Pancreas (tissue), 10 donors: ENCODE data around the gene ST6GALNAC2. TPM values are rescaled to one million over a fixed set of nuclear protein-coding genes. Genes with fewer than 3 reads are reported as not detected.
"Not testable (repeated sequence)": the region's sequence is repeated elsewhere in the genome, so short reads cannot be mapped to it uniquely, and the experiment has no call there.

Source experiments
- ATAC-seq, 4 donors: fragments of 200-7000 bp; cut with Tn5 transposase; one replicate each; pipeline versions ENCODE4 v1.8.0 to v1.9.1; 2020; ENCODE audit warnings: mild to moderate bottlenecking in 4 of 4, moderate library complexity in 4 of 4
- DNase-seq, 6 donors: peaks; one replicate each; pipeline ENCODE4 v3.0.0-alpha.2; 2020
- FAIRE-seq: peaks from 2 replicates; lab custom pipeline; 2012; peaks lifted over from hg19 to GRCh38; lab: Jason Lieb, UNC
- H3K27ac ChIP-seq, 4 donors: fragments of 200-600 bp; sonication (generic); 1 replicate in 3 of 4; 2 replicates in 1 of 4; pipeline versions ENCODE4 v1.5.0 to v1.8.0; 2020
- H3K27me3 ChIP-seq, 4 donors: fragments of 200-600 bp; one replicate each; pipeline ENCODE4 v1.8.0; 2021
- H3K36me3 ChIP-seq, 3 donors: fragments of 200-600 bp; sonication (generic) in 1 of 3; one replicate each; pipeline versions ENCODE4 v1.5.0 to v1.8.0; 2020 to 2021
- H3K4me1 ChIP-seq, 3 donors: fragments of 200-600 bp; one replicate each; pipeline ENCODE4 v1.8.0; 2021
- H3K4me3 ChIP-seq, 4 donors: fragments of 200-600 bp; sonication (generic) in 2 of 4; one replicate each; pipeline versions ENCODE4 v1.5.0 to v1.8.0; 2020 to 2021
- H3K9me3 ChIP-seq, 4 donors: fragments of 200-600 bp; one replicate each; pipeline ENCODE4 v1.8.0; 2021
- WGBS, 2 donors: extraction: QIAGEN DNeasy Blood & Tissue Kit; methylation state at CpG; one replicate each; pipeline ENCODE4 v1.1.7; 2013; 5-methylcytosine and 5-hydroxymethylcytosine counted together
- intact Hi-C, 3 donors: fragments of 100-400 bp; cut with DNase I; formaldehyde crosslinking; loops; one replicate each; pipeline versions ENCODE4 v1.11.1 to v1.14.2; 2022
- polyA plus RNA-seq, 2 donors: library from polyadenylated mRNA; stranded (reverse); fragments of 200-250 nt; gene quantifications; one replicate each; pipeline ENCODE4 v1.2.3, GENCODE V29; 2013
- total RNA-seq, 6 donors: library from RNA; stranded (reverse); fragmentation: NEBNext Ultra II Directional in 4 of 6; extraction: Animal tissue kit (Norgen Biotek cat#: 25700) in 4 of 6; gene quantifications; one replicate each; pipeline versions ENCODE4 v1.2.1 to v1.2.4, GENCODE V29; 2021 to 2023
- TF ChIP-seq, protein P1 (sequence below), 4 donors: fragments of 200-600 bp; sonication (generic) in 3 of 4; IDR thresholded peaks; one replicate each; pipeline versions ENCODE4 v1.5.0 to v1.8.0; 2021; ENCODE audit warnings: antibody characterized with exemption in 4 of 4
- donor health status: healthy with polysubstance abuse.
- donor health status: DM: no; HTN: no; CAD: no; lungs with moderate emphysema.
- donor health status: DM: no; HTN: no; CAD: no.
- donor health status: control.
- donor health status: control.
- donor health status: Bipolar disorder and iron deficiency.
- donor health status: DM: yes; HTN: yes; CAD: no.
- donor health status: DM: no; HTN: no; CAD: no.
- donor health status: DM: no; HTN: no; CAD: no.
- donor health status: DM: yes; HTN: yes; CAD: no.

The ST6GALNAC2 gene
- total and polyA plus RNA-seq, 8 donors = 5.0 to 15.0 (median 6.9) TPM

DNA sequence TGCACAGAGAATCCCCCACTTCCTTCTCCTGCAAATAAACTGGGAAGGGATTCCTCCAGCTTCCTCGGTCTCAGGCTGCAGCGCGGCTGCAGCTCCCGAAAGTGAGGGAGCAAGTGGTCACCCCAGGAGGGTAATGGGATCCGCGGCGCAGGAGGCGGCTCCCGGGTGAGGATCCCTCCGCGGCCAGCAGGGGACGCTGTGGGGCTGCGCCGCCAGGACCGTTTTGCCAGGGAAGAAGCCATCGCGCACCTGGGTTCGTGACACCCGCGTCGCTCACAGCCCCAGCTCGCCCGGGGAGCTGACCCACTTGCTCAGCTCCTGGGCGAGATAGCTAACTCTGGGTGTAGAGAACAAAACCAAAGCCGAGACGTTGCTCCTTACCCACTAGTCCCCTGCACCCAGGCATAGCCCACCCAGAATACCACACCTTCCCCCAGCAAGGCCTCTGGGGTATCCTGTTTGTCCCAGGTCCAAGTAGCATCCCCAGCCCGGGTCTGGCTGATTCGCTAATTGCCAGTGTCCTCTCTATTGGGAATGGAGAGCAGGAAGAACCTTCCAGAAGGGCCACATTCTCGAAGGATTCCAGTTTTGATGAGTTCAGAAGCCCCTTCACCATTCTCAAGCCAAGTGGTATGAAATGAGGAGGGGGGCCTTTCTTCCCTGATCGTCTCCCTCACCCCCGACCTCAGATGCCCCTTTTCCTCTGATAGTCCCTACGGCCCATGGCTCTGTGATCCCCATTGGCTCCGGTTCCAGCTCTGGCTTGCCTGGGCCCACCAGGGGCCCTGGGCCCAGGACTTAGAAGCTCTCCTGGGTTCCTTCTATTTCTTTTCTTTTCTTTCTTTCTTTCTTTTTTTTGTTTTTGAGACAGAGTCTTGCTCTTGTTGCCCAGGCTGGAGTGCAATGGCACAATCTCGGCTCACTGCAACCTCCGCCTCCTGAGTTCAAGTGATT lies 62.3 kb downstream of the ST6GALNAC2 start:
- no peaks in the 10 kb centered on the region for H3K36me3 ChIP-seq
- no peak for FAIRE-seq
- peaks cover 0 to 5% (median 0%) of the 10 kb centered on the region in 4 donors for H3K27me3 ChIP-seq
- DNase-seq = peak in 5 of 6 donors; percentile 57 to 94 (median 80)
- TF ChIP-seq, protein P1, sequence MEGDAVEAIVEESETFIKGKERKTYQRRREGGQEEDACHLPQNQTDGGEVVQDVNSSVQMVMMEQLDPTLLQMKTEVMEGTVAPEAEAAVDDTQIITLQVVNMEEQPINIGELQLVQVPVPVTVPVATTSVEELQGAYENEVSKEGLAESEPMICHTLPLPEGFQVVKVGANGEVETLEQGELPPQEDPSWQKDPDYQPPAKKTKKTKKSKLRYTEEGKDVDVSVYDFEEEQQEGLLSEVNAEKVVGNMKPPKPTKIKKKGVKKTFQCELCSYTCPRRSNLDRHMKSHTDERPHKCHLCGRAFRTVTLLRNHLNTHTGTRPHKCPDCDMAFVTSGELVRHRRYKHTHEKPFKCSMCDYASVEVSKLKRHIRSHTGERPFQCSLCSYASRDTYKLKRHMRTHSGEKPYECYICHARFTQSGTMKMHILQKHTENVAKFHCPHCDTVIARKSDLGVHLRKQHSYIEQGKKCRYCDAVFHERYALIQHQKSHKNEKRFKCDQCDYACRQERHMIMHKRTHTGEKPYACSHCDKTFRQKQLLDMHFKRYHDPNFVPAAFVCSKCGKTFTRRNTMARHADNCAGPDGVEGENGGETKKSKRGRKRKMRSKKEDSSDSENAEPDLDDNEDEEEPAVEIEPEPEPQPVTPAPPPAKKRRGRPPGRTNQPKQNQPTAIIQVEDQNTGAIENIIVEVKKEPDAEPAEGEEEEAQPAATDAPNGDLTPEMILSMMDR (IDR thresholded peaks at IDR 0.05) = peak; percentile 99 to 100 (median 99)
- peak; percentile 77 to 90 (median 88) for ATAC-seq
- no peaks in the 10 kb centered on the region for H3K9me3 ChIP-seq
- H3K4me3 ChIP-seq = no peak overlapping the region
- H3K27ac ChIP-seq = no peak overlapping the region
- intact Hi-C loops = loop anchor here in 2 of 3 donors (5.0 to 10.0 kb wide), 2 partner anchors 101 to 104 kb away; no protein-coding TSS in a partner anchor
- WGBS, 2 donors = 17 to 18% methylated on average over 33 to 35 of the region's 35 CpGs
- H3K4me1 ChIP-seq = peaks cover 9 to 14% (median 10%) of the 10 kb centered on the region in 3 donors

DNA sequence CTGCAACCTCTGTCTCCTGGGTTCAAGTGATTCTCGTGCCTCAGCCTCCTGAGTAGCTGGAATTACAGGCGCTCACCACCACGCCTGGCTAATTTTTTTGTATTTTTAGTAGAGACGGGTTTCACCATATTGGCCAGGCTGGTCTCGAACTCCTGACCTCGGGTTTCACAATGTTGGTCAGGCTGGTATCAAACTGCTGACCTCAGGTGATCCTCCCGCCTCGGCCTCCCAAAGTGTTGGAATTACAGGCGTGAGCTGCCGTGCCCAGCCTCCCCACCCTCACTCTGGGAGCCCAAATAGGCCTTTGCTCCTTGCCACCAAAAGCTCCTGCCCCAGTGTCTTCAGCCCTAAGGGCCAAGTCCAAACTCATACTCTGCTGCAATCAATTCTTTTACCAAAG lies 64.0 kb downstream of the ST6GALNAC2 start:
- 59 to 71% methylated on average over 10 of the region's 10 CpGs for WGBS, 2 donors
- intact Hi-C loops = loop anchor here in 2 of 3 donors (5.0 to 10.0 kb wide), 2 partner anchors 103 to 106 kb away; no protein-coding TSS in a partner anchor
- not testable (repeated sequence) for H3K27ac ChIP-seq, H3K9me3 ChIP-seq, H3K27me3 ChIP-seq, H3K36me3 ChIP-seq, DNase-seq, ATAC-seq, H3K4me3 ChIP-seq, FAIRE-seq
- H3K4me1 ChIP-seq = peaks cover 9 to 14% (median 10%) of the 10 kb centered on the region in 3 donors

DNA sequence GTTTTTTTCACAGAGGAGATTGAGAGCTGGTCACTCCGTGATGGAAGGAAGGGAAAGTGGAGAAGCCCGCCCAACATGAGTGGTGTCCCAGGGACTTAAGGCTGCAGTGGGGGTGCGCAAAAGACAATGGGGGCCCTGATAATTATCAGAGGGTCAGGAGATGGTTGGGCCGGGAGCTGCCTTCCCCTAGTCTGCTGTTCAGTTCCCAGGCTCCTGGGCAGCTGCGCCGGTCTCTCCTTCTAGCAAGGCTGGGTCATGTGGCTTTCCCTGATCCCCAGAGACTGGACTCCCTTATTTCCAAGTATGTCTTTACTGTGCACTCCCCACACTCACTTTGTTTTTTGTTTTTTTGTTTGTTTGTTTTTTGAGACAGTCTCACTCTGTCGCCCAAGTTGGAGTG lies 64.4 kb downstream of the ST6GALNAC2 start:
- DNase-seq (no peak), ATAC-seq (no peak), FAIRE-seq (no peak)
- Histone ChIP-seq H3K4me1 (peaks cover 9 to 14% (median 10%) of the 10 kb centered on the region in 3 donors), H3K27me3 (peaks cover 0 to 5% (median 0%) of the 10 kb centered on the region in 4 donors), H3K9me3 (no peaks in the 10 kb centered on the region), H3K27ac (no peak overlapping the region), H3K4me3 (no peak overlapping the region), H3K36me3 (no peaks in the 10 kb centered on the region)
- intact Hi-C loops = loop anchor here in 2 of 3 donors (5.0 to 10.0 kb wide), 2 partner anchors 104 to 106 kb away; no protein-coding TSS in a partner anchor
- WGBS, 2 donors = 76 to 77% methylated on average over 7 of the region's 7 CpGs
- TF ChIP-seq, protein P1 (IDR thresholded peaks at IDR 0.05) = no peak

DNA sequence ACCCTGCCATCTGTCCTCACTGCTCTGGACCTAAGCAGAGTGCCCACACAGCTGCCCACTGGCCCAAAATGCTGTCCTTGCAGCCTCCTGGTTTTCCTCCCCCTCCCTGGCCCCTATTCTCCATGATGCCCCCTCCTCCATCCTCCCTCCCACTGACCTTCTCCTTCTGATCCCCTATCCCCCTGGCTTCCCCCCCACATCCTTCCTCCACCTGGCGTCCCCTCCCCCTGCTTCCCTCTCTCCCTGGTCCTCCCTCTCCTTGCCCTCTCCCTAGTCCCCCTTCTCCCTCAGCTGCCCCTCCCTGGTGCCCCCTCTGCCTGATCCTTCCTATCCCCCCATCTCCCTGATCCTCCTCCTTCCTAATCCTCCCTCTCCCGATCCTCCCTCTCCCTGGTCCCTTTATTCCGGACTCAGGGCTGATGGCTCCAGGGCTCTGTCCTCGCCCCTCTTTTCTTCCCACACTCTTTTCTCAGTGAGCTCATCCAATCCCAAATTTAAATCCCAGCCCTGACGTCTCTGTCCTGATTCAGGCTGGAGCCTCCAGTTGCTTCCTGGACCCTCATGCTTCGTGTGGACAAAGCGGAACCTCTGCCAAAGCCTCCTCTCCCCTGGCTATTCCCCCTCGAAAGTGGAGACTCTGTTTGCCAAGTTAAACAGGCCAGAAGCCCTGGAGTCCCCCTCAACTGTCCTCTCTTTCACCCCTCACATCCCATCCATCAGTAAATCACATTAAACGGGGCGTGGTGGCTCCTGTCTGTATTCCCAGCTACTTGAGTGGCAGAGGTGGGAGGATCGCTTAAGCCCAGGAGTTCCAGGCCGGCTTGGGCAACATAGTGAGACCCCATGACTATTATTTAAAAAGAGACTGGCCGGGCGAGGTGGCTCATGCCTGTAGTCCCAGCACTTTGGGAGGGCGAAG lies 66.4 kb downstream of the ST6GALNAC2 start:
- FAIRE-seq = no peak
- WGBS, 2 donors = 65 to 72% methylated on average over 15 of the region's 15 CpGs
- TF ChIP-seq, protein P1 (IDR thresholded peaks at IDR 0.05) = no peak
- no peak for DNase-seq
- intact Hi-C loops = no loop called here
- Histone ChIP-seq H3K27ac (no peak overlapping the region), H3K27me3 (peaks cover 0 to 5% (median 0%) of the 10 kb centered on the region in 4 donors), H3K4me3 (no peak overlapping the region), H3K9me3 (no peaks in the 10 kb centered on the region), H3K4me1 (peaks cover 0 to 7% (median under 1%) of the 10 kb centered on the region in 3 donors), H3K36me3 (no peaks in the 10 kb centered on the region)
- ATAC-seq = no peak

DNA sequence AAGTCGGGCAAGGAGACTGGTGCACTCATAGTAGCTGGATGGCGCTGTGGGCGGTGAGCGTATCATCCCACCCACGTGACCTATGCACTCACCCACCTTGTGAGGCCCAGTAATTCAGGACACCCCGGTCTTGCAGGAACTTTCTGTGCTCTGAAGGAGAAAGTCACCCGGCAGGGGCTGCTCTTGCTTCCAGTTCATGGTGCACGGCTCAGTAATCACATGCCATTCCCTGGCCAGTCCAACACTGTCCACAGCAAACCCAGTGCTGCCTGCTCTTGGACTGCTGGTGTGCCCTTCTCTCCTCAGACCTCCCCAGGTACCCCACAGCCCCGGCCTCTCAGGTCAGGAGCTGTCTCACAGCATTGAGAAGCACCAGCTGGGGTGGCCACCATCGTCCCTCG lies 68.0 kb downstream of the ST6GALNAC2 start:
- intact Hi-C loops = no loop called here
- TF ChIP-seq, protein P1 (IDR thresholded peaks at IDR 0.05) = no peak
- Histone ChIP-seq H3K4me1 (no peaks in the 10 kb centered on the region), H3K9me3 (no peaks in the 10 kb centered on the region), H3K36me3 (no peaks in the 10 kb centered on the region), H3K4me3 (no peak overlapping the region), H3K27ac (no peak overlapping the region), H3K27me3 (peaks cover 0 to 5% (median 0%) of the 10 kb centered on the region in 4 donors)
- no peak for DNase-seq
- no peak for ATAC-seq
- no peak for FAIRE-seq
- 81 to 89% methylated on average over 11 of the region's 11 CpGs for WGBS, 2 donors
